B cell (primary cell): ENCODE measurements around the gene NAA40. TPM values are rescaled to one million over a fixed set of nuclear protein-coding genes. Genes with fewer than 3 reads are reported as not detected.

Experiments
- ATAC-seq: fragments of 200-7000 bp; cut with Tn5 transposase; one replicate; pipeline ENCODE4 v1.10.0; 2021; ENCODE audit warnings: low read depth, mild to moderate bottlenecking, moderate number of reproducible peaks, moderate library complexity
- CTCF ChIA-PET: fragments of 350-600 bp; sonication (Branson Sonifier 250); formaldehyde crosslinking; loops from one replicate; lab custom pipeline; 2021; ENCODE audit warnings: antibody characterized with exemption, inconsistent platforms; lab: Charles Lee
- POLR2A ChIA-PET: fragments of 350-600 bp; sonication (Branson Sonifier 250); formaldehyde crosslinking; loops from one replicate; lab custom pipeline; 2021; ENCODE audit warnings: antibody characterized with exemption; lab: Charles Lee
- DNase-seq: peaks from one replicate; pipeline ENCODE4 v3.0.0; 2013
- H2AFZ ChIP-seq: 2 replicates; pipeline ENCODE4 v1.6.1; 2012; ENCODE audit warnings: mild to moderate bottlenecking, low read depth, low read length; ENCODE audit not compliant: insufficient read depth, poor library complexity, severe bottlenecking
- H3K27ac ChIP-seq, 2 donors: 1 replicate in 1 of 2; 2 replicates in 1 of 2; pipeline ENCODE4 v1.5.1; 2012 to 2013; ENCODE audit warnings: low read length in 2 of 2, mild to moderate bottlenecking in 2 of 2, moderate library complexity in 1 of 2
- H3K27me3 ChIP-seq, 4 experiments: fragments of 200-600 bp in 1 of 4; sonication (generic) in 1 of 4; replicated peaks in 1 of 4; 1 replicate in 2 of 4; 2 replicates in 2 of 4; pipeline versions ENCODE4 v1.6.1 to v1.7.0; 2013 to 2016; ENCODE audit warnings: low read length in 3 of 4, mild to moderate bottlenecking in 2 of 4, mixed read lengths in 1 of 4, moderate library complexity in 1 of 4; ENCODE audit not compliant: insufficient read depth in 4 of 4, control insufficient read depth in 3 of 4; ENCODE audit errors: control extremely low read depth in 1 of 4
- H3K36me3 ChIP-seq, 2 experiments: replicated peaks in 1 of 2; 1 replicate in 1 of 2; 2 replicates in 1 of 2; pipeline versions ENCODE4 v1.6.1 to v1.7.1; 2013; ENCODE audit warnings: low read length in 1 of 2; ENCODE audit not compliant: insufficient read depth in 2 of 2, control insufficient read depth in 1 of 2; ENCODE audit errors: control extremely low read depth in 1 of 2, extremely low read depth in 1 of 2
- H3K4me1 ChIP-seq, 2 donors: fragments of 200-600 bp in 1 of 2; sonication (generic) in 1 of 2; 1 replicate in 1 of 2; 2 replicates in 1 of 2; pipeline versions ENCODE4 v1.5.1 to v1.6.1; 2013 to 2017; ENCODE audit warnings: low read length in 2 of 2; ENCODE audit not compliant: control insufficient read depth in 2 of 2, insufficient read depth in 2 of 2
- H3K4me2 ChIP-seq: replicated peaks from 2 replicates; pipeline ENCODE3; 2012; ENCODE audit warnings: mild to moderate bottlenecking, low read depth, low read length; ENCODE audit not compliant: poor library complexity, severe bottlenecking
- H3K4me3 ChIP-seq, 5 experiments: fragments of 200-600 bp in 1 of 5; sonication (generic) in 1 of 5; 1 replicate in 3 of 5; 2 replicates in 2 of 5; pipeline versions ENCODE4 v1.5.1 to v1.7.0; 2011 to 2016; ENCODE audit warnings: low read length in 4 of 5, mild to moderate bottlenecking in 4 of 5, low read depth in 2 of 5, control low read depth in 1 of 5, moderate library complexity in 1 of 5; ENCODE audit not compliant: insufficient read depth in 1 of 5; ENCODE audit errors: control extremely low read depth in 1 of 5, extremely low read depth in 1 of 5
- H3K79me2 ChIP-seq: fragments of 200-600 bp; sonication (generic); one replicate; pipeline ENCODE4 v1.6.0; 2016; ENCODE audit warnings: low read length; ENCODE audit not compliant: control insufficient read depth, insufficient read depth
- H3K9ac ChIP-seq: fragments of 200-600 bp; sonication (generic); 2 replicates; pipeline ENCODE4 v1.6.1; 2017; ENCODE audit warnings: mild to moderate bottlenecking, low read length, moderate library complexity
- H3K9me3 ChIP-seq, 3 donors: one replicate each; pipeline versions ENCODE4 v1.6.1 to v1.7.1; 2013; ENCODE audit warnings: low read length in 2 of 3; ENCODE audit not compliant: control insufficient read depth in 2 of 3, insufficient read depth in 1 of 3; ENCODE audit errors: control extremely low read depth in 1 of 3
- H4K20me1 ChIP-seq: 2 replicates; pipeline ENCODE4 v1.6.0; 2012; ENCODE audit warnings: mild to moderate bottlenecking, low read length; ENCODE audit not compliant: insufficient read depth, control insufficient read depth, poor library complexity, severe bottlenecking
- H3K27ac Mint-ChIP-seq: one replicate; pipeline ENCODE4 v1.8.0; 2021; ENCODE audit warnings: mixed read lengths
- H3K27me3 Mint-ChIP-seq: one replicate; pipeline ENCODE4 v1.8.0; 2021; ENCODE audit warnings: mixed read lengths
- H3K4me1 Mint-ChIP-seq: one replicate; pipeline ENCODE4 v1.8.0; 2021; ENCODE audit warnings: mixed read lengths
- H3K4me3 Mint-ChIP-seq: one replicate; pipeline ENCODE4 v1.8.0; 2021; ENCODE audit warnings: mixed read lengths
- H3K9me3 Mint-ChIP-seq: one replicate; pipeline ENCODE4 v1.8.0; 2022; ENCODE audit warnings: mixed read lengths; ENCODE audit not compliant: insufficient read depth
- EZH2 ChIP-seq: IDR thresholded peaks from 2 replicates; pipeline ENCODE4 v1.6.1; 2012; ENCODE audit warnings: borderline replicate concordance, low read depth, mild to moderate bottlenecking, moderate library complexity, low read length; ENCODE audit not compliant: insufficient read depth, poor library complexity, severe bottlenecking
- WGBS: methylation state at CpG from one replicate; pipeline ENCODE4 v1.1.5; 2013; ENCODE audit warnings: missing lambda C conversion rate; ENCODE audit not compliant: insufficient coverage; 5-methylcytosine and 5-hydroxymethylcytosine counted together
- intact Hi-C: fragments of 100-400 bp; cut with micrococcal nuclease; formaldehyde crosslinking; loops from one replicate; pipeline ENCODE4 v1.10.0; 2022
- polyA plus RNA-seq: library from polyadenylated mRNA; depleted of rRNA; stranded (reverse); fragments of >200 nt; gene quantifications from 2 replicates; pipeline ENCODE4 v1.2.3, GENCODE V29; 2012
- total RNA-seq, 2 donors: library from RNA; stranded (reverse); fragments of 120-200 nt in 1 of 2; gene quantifications; 1 replicate in 1 of 2; 2 replicates in 1 of 2; pipeline versions ENCODE4 v1.2.3 to v1.2.4, GENCODE V29; 2013 to 2022
- TF ChIP-seq, protein P1 (sequence below): fragments of 200-600 bp; IDR thresholded peaks from one replicate; pipeline ENCODE4 v1.8.0; 2022; ENCODE audit warnings: antibody characterized with exemption, mild to moderate bottlenecking

The NAA40 gene
- total and polyA plus RNA-seq, 2 donors (not counting 1 experiment from before 2014, with no cell fraction given), result 41.3 to 47.7 TPM

DNA sequence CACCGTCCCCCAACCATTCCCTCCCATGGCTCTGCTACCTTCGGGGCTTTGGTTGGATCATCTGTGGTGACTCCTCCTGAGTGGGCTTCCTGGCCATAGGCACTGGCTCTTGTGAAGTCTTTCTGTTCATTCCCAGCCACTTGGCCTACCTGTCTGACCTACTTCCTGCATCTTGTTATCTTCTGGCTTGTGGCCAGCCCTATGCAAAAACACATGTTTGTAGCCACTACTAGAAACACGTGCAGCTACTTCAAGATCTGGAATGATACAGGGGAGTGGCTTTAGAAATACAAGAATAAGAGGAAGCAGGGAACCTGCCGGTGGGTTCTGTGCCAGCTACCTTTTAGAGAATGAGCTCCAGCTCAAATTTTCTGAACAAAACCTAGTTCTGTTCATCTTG, 42.7 kb upstream of the NAA40 start:
- Histone ChIP-seq H3K9ac (no peak overlapping the region), H3K4me2 (no peak overlapping the region), H2AFZ (no peak overlapping the region), H3K4me1 (peaks cover 0 to 3% of the 10 kb centered on the region in 2 donors), H3K79me2 (peaks cover 72% of the 10 kb centered on the region), H3K4me3 (no peak overlapping the region), H3K36me3 (peaks cover 0 to 74% of the 10 kb centered on the region in 2 experiments), H3K27me3 (no peaks in the 10 kb centered on the region), H3K27ac (no peak overlapping the region), H3K9me3 (no peaks in the 10 kb centered on the region), H4K20me1 (peaks cover 96% of the 10 kb centered on the region)
- TF ChIP-seq EZH2, result no peak
- TF ChIP-seq, protein P1, sequence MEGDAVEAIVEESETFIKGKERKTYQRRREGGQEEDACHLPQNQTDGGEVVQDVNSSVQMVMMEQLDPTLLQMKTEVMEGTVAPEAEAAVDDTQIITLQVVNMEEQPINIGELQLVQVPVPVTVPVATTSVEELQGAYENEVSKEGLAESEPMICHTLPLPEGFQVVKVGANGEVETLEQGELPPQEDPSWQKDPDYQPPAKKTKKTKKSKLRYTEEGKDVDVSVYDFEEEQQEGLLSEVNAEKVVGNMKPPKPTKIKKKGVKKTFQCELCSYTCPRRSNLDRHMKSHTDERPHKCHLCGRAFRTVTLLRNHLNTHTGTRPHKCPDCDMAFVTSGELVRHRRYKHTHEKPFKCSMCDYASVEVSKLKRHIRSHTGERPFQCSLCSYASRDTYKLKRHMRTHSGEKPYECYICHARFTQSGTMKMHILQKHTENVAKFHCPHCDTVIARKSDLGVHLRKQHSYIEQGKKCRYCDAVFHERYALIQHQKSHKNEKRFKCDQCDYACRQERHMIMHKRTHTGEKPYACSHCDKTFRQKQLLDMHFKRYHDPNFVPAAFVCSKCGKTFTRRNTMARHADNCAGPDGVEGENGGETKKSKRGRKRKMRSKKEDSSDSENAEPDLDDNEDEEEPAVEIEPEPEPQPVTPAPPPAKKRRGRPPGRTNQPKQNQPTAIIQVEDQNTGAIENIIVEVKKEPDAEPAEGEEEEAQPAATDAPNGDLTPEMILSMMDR, result no peak
- ATAC-seq (no peak), DNase-seq (no peak)
- H3K9me3 Mint-ChIP-seq, result no peaks in the 10 kb centered on the region
- ChIA-PET POLR2A (no interaction called here), CTCF (interaction anchor here (1.3 kb wide), 1 partner anchor 13 kb away, joined by 3 read pairs; no protein-coding TSS in a partner anchor)
- no peaks in the 10 kb centered on the region for H3K27me3 Mint-ChIP-seq
- intact Hi-C loops, result no loop called here
- H3K27ac Mint-ChIP-seq, result no peak overlapping the region
- WGBS, result 100% methylated on average over 2 of the region's 4 CpGs
- peaks cover 21% of the 10 kb centered on the region for H3K4me1 Mint-ChIP-seq
- no peak overlapping the region for H3K4me3 Mint-ChIP-seq

DNA sequence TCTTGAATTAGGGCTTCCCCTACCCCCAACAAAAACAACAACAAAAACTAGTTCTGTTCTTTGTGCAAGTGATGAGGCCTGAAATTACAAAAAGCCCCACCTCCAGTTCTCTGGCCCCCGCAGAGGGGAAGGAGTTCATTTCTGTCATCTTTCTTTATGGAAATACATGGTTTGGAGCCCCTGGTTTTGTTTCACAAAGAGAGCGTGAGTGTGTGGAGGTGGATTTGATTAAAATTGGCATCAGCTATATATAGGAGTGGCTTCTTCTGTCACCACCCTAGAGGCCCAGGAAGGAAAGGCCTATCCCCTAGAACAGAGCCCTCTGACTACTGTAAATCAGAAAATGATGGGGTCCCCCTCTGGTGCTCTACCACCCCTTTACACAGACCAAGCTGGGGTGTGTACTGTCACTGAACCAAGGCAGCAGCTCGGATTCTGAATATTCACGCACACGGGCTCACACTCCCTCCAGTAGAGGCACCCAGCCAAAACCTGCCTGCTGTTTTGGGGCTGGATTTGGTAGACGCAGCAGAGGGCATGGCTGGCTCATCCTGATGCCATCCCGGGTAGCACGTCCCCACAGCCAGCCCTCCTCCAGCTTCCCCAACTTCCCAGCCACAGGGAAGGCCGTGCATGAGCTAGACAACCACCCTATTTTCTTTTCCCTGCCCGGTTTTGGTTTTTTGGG, 41.2 kb upstream of the NAA40 start:
- no peak overlapping the region for H2AFZ ChIP-seq
- no peak overlapping the region for H3K27ac ChIP-seq
- H3K9me3 ChIP-seq, result no peaks in the 10 kb centered on the region
- no peaks in the 10 kb centered on the region for H3K4me1 ChIP-seq
- H3K36me3 ChIP-seq, result peaks cover 0 to 89% of the 10 kb centered on the region in 2 experiments
- intact Hi-C loops, result no loop called here
- Mint-ChIP-seq H3K27me3 (no peaks in the 10 kb centered on the region), H3K27ac (no peak overlapping the region), H3K9me3 (no peaks in the 10 kb centered on the region), H3K4me1 (peaks cover 9% of the 10 kb centered on the region), H3K4me3 (no peak overlapping the region)
- 98% methylated on average over 7 of the region's 10 CpGs for WGBS
- H3K27me3 ChIP-seq, result no peaks in the 10 kb centered on the region
- DNase-seq (no peak), ATAC-seq (no peak)
- no peak overlapping the region for H3K4me2 ChIP-seq
- TF ChIP-seq EZH2, result no peak
- TF ChIP-seq, protein P1, result no peak
- no peak overlapping the region for H3K9ac ChIP-seq
- ChIA-PET POLR2A (no interaction called here), CTCF (interaction anchor here (0.6 to 1.3 kb wide), 3 partner anchors 15 to 129 kb away, joined by 3 read pairs; partner anchors contain the start of gene ZFTA)
- no peak overlapping the region for H3K4me3 ChIP-seq
- peaks cover 95% of the 10 kb centered on the region for H4K20me1 ChIP-seq
- peaks cover 57% of the 10 kb centered on the region for H3K79me2 ChIP-seq
